K562 (cell line): ENCODE results near the gene RGPD6. TPM values are rescaled to one million over a fixed set of nuclear protein-coding genes. Genes with fewer than 3 reads are reported as not detected.
"Not testable (repeated sequence)": the region's sequence is repeated elsewhere in the genome, so short reads cannot be mapped to it uniquely, and the experiment has no call there.

ENCODE experiments used
- ATAC-seq: fragments of 200-7000 bp; cut with Tn5 transposase; 3 replicates; pipeline ENCODE4 v1.9.1; 2020; ENCODE audit warnings: moderate library complexity
- BruUV-seq: library from RNA; stranded (reverse); fragments of 400-500 nt; replicated peaks from 2 replicates; lab custom pipeline; 2021; lab: Mats Ljungman, UMichigan
- CTCF ChIA-PET: fragments of 300-600 bp; formaldehyde crosslinking; extraction: SDS; loops from one replicate; lab custom pipeline; 2021; ENCODE audit warnings: low intra/inter-chr PET ratio; lab: Yijun Ruan, JAX
- POLR2A ChIA-PET: fragments of 300-600, 350-650 bp; sonication (Branson Sonifier 250); formaldehyde crosslinking; extraction: SDS; loops from one replicate; lab custom pipeline; 2021; ENCODE audit warnings: antibody characterized with exemption, inconsistent platforms; lab: Yijun Ruan, JAX
- DNase-seq, 4 experiments: peaks; one replicate each; pipeline versions ENCODE4 v3.0.0 to v3.0.0-alpha.2; 2011 to 2018; ENCODE audit warnings: low spot score in 3 of 4, mixed read lengths in 3 of 4; ENCODE audit errors: extremely low read depth in 1 of 4
- FAIRE-seq: peaks from 2 replicates; lab custom pipeline; 2011; peaks lifted over from hg19 to GRCh38; lab: Jason Lieb, UNC
- H2AFZ ChIP-seq: 2 replicates; pipeline ENCODE4 v1.6.0; 2011; ENCODE audit warnings: low read depth, low read length, control low read depth, inconsistent platforms
- H3K27ac ChIP-seq: fragments of 200-600 bp; 3 replicates; pipeline ENCODE4 v1.8.0; 2011; ENCODE audit warnings: low read depth, mild to moderate bottlenecking, control low read depth, inconsistent platforms, low read length, moderate library complexity, mixed read lengths; ENCODE audit errors: extremely low read depth
- H3K27me3 ChIP-seq, 2 experiments: fragments of 300-600 bp in 1 of 2; 2 replicates in 1 of 2; 3 replicates in 1 of 2; pipeline versions ENCODE4 v1.6.0 to v1.8.0; 2011; ENCODE audit warnings: inconsistent platforms in 2 of 2, low read length in 2 of 2, mild to moderate bottlenecking in 1 of 2, mixed read lengths in 1 of 2, moderate library complexity in 1 of 2; ENCODE audit not compliant: control insufficient read depth in 2 of 2, insufficient read depth in 2 of 2
- H3K36me3 ChIP-seq: fragments of 300-600 bp; 3 replicates; pipeline ENCODE4 v1.8.0; 2011; ENCODE audit warnings: mild to moderate bottlenecking, low read length, inconsistent platforms; ENCODE audit not compliant: control insufficient read depth, insufficient read depth
- H3K4me1 ChIP-seq, 2 experiments: fragments of 200-600 bp in 1 of 2; replicated peaks in 1 of 2; 2 replicates in 1 of 2; 3 replicates in 1 of 2; pipeline versions ENCODE4 v1.5.1 to v1.8.0; 2011; ENCODE audit warnings: inconsistent platforms in 2 of 2, low read length in 2 of 2, mild to moderate bottlenecking in 1 of 2, mixed read lengths in 1 of 2, moderate library complexity in 1 of 2; ENCODE audit not compliant: control insufficient read depth in 2 of 2, insufficient read depth in 2 of 2
- H3K4me2 ChIP-seq: 2 replicates; pipeline ENCODE4 v1.6.1; 2011; ENCODE audit warnings: low read length, control low read depth, inconsistent platforms, mixed read lengths; ENCODE audit not compliant: insufficient read depth
- H3K4me3 ChIP-seq: fragments of 200-600 bp; sonication (generic), shearing (Covaris generic); 2 replicates; pipeline ENCODE4 v1.5.1; 2016; ENCODE audit warnings: control low read depth, inconsistent platforms
- H3K79me2 ChIP-seq: fragments of 200-600 bp; 3 replicates; pipeline ENCODE4 v1.8.0; 2011; ENCODE audit warnings: low read length, inconsistent platforms; ENCODE audit not compliant: control insufficient read depth, insufficient read depth
- H3K9ac ChIP-seq, 2 experiments: 2 replicates each; pipeline versions ENCODE4 v1.6.0 to v1.6.1; 2011; ENCODE audit warnings: low read depth in 2 of 2, low read length in 2 of 2, control low read depth in 1 of 2, inconsistent platforms in 1 of 2, mild to moderate bottlenecking in 1 of 2, mixed read lengths in 1 of 2; ENCODE audit not compliant: insufficient read depth in 1 of 2
- H3K9me1 ChIP-seq: one replicate; pipeline ENCODE4 v1.6.0; 2011; ENCODE audit warnings: inconsistent platforms, mild to moderate bottlenecking, low read length, moderate library complexity; ENCODE audit not compliant: control insufficient read depth, insufficient read depth
- H3K9me3 ChIP-seq: replicated peaks from 2 replicates; pipeline ENCODE4 v1.5.1; 2011; ENCODE audit warnings: low read depth, low read length, inconsistent platforms; ENCODE audit not compliant: control insufficient read depth, insufficient read depth
- H4K20me1 ChIP-seq: replicated peaks from 2 replicates; pipeline ENCODE4 v1.6.1; 2011; ENCODE audit warnings: low read length, inconsistent platforms, mixed read lengths; ENCODE audit not compliant: control insufficient read depth, insufficient read depth
- WGBS: fragments of 100-300 bp; shearing (Covaris generic); methylation state at CpG from one replicate; pipeline ENCODE4 v1.1.6; 2016; ENCODE audit warnings: low coverage, mixed read lengths; ENCODE audit not compliant: insufficient coverage; ENCODE audit errors: missing lambda C conversion rate; 5-methylcytosine and 5-hydroxymethylcytosine counted together
- in situ Hi-C: fragments of 300-500 bp; cut with MboI; formaldehyde crosslinking; loops from 4 replicates; pipeline ENCODE4 v1.15.0; 2018; ENCODE audit warnings: inconsistent platforms, mixed read lengths
- intact Hi-C: fragments of 100-400 bp; cut with micrococcal nuclease; formaldehyde crosslinking; loops from 2 replicates; pipeline ENCODE4 v1.14.2; 2022
- polyA plus RNA-seq, 8 experiments: library from polyadenylated mRNA; depleted of rRNA in 4 of 8; stranded (reverse) in 5 of 8; unstranded in 3 of 8; fragments of >200 nt; fragmentation: Nextera tagmentation in 2 of 8; fragmentation: Illumina TruSeq in 1 of 8; extraction: Ambion mirVana in 2 of 8; extraction: Trizol in 1 of 8; gene quantifications; 2 replicates each; pipeline versions ENCODE4 v1.2.1 to v1.2.3, GENCODE V29; 2011 to 2014; ENCODE audit warnings: inconsistent platforms in 1 of 8, missing spikeins in 1 of 8
- total RNA-seq, 7 experiments: library from RNA; depleted of rRNA in 6 of 7; stranded (reverse); fragments of >200 nt in 6 of 7; fragmentation: Illumina TruSeq in 2 of 7; extraction: Trizol in 2 of 7; gene quantifications; 2 replicates each; pipeline versions ENCODE4 v1.2.1 to v1.2.3, GENCODE V29; 2011 to 2021; ENCODE audit warnings: low replicate concordance in 1 of 7

The RGPD6 gene
- total and polyA plus RNA-seq, 9 of the 15 experiments (the other 6 are each of a cell fraction or from before 2014, with no cell fraction given): 0.15 to 2.2 (median 1.0) TPM

DNA sequence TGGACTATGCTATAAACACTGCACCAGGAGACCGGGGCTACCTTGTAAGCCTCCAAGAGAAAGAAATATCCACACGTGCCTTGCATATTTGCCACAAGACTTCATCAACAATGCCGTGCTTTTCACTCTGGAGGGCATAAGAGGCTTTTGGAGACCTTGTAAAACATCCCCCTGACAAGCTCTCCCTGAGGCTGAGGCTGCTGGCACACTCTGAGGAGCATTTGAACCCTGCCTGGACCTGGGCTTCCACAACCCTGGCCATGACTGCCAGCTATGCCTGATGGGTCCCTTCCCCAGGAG is 104.0 kb downstream of the RGPD6 start:
- H3K4me1 ChIP-seq, H3K36me3 ChIP-seq, H3K79me2 ChIP-seq, H2AFZ ChIP-seq, H3K9me1 ChIP-seq, H4K20me1 ChIP-seq, H3K27ac ChIP-seq, H3K9ac ChIP-seq, ATAC-seq, FAIRE-seq, in situ Hi-C loops, CTCF ChIA-PET, H3K9me3 ChIP-seq, H3K27me3 ChIP-seq, BruUV-seq, H3K4me3 ChIP-seq, POLR2A ChIA-PET, H3K4me2 ChIP-seq, DNase-seq, intact Hi-C loops: not testable (repeated sequence)
- WGBS: no CpG with 5 or more reads among the region's 3 CpGs

DNA sequence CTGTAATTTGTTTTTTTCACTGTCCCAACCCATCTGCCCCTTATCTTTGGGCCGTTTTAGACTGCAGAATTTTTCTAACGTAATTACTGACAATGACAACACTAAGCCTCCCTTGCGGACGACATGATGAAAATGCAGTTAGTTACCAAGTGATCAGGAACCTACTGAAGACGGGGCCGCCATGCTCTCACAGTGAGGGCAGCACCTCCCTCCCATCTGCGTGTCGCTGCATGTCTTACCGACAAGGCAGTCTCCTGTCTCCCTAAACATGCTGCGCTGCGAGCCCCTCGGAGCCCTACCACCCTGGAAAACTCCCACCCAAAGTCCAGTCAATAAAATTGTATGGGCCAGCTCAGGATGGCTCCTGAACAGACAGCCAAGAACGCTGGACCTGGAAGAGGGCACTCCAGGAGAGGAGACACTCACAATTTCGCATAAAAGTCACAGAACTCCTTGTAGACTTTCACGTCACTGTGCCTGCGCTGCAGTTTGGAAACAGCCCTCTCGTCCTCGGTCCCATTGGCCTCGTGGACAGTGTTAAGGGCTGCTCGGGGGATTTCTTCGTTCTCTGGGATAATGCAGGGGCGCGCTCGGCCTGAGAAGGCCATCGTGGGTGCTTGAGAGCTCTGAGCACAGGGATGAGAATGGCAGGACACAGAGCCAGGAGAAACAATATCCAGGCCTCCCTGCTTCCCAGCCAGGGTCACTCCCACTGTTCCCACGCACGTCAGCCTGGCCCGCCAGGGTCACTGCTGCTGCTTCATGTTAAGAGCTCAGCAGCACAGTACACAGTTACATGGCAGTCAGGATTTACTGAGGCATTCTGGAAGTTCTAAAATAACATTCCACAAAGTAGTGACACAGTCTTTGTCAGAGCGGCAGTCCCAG is 104.6 kb downstream of the RGPD6 start, which contains the start of gene LIMS4:
LIMS4 (minus strand) TSS at position 646 of the 888 bp plus-strand sequence; CDS start at position 608, 38 bp downstream.
- in situ Hi-C loops, H3K4me1 ChIP-seq, H2AFZ ChIP-seq, FAIRE-seq, H3K9ac ChIP-seq, BruUV-seq, H3K27ac ChIP-seq, H3K79me2 ChIP-seq, H3K36me3 ChIP-seq, CTCF ChIA-PET, H3K9me3 ChIP-seq, intact Hi-C loops, H3K9me1 ChIP-seq, H3K4me3 ChIP-seq, H3K4me2 ChIP-seq, POLR2A ChIA-PET, H4K20me1 ChIP-seq, H3K27me3 ChIP-seq, DNase-seq: not testable (repeated sequence)
- WGBS: no CpG with 5 or more reads among the region's 29 CpGs
- peak; percentile 82 for ATAC-seq

GRCh38 chr2:110468921-110469320 is 108.1 kb downstream of the RGPD6 start:
- H3K9me1 ChIP-seq, H4K20me1 ChIP-seq, H3K9me3 ChIP-seq, H2AFZ ChIP-seq, CTCF ChIA-PET, H3K36me3 ChIP-seq, BruUV-seq, H3K4me2 ChIP-seq, POLR2A ChIA-PET, DNase-seq, FAIRE-seq, H3K79me2 ChIP-seq, H3K9ac ChIP-seq, in situ Hi-C loops, H3K27me3 ChIP-seq, H3K4me3 ChIP-seq, H3K27ac ChIP-seq, H3K4me1 ChIP-seq, intact Hi-C loops, ATAC-seq: not testable (repeated sequence)
- WGBS: no CpG with 5 or more reads among the region's 7 CpGs

DNA sequence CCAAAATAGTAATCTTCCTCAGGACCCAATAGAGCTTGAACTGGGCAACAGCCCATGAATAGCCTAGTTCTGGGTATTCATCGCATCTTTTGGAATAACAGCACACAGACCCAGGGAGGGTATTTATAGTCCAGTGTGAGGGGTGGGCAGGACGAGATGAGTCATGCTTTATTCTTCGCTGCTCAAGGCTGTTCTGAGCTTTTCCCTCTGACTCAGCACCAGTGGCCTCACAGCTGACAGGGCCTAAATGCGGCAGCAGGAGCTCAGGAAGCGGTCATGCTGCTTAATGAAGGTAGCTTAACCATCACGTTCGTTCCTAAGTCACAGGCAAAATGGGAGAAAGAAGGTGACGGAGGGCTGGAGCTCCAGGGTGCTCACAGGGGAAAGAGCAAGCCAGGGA is 111.7 kb downstream of the RGPD6 start:
- in situ Hi-C loops, DNase-seq, H3K27me3 ChIP-seq, H3K9ac ChIP-seq, H3K4me2 ChIP-seq, H4K20me1 ChIP-seq, H3K4me3 ChIP-seq, BruUV-seq, H3K4me1 ChIP-seq, CTCF ChIA-PET, POLR2A ChIA-PET, intact Hi-C loops, H3K27ac ChIP-seq, H2AFZ ChIP-seq, H3K9me1 ChIP-seq, H3K36me3 ChIP-seq, H3K79me2 ChIP-seq, FAIRE-seq, H3K9me3 ChIP-seq: not testable (repeated sequence)
- no CpG with 5 or more reads among the region's 8 CpGs for WGBS
- peak; percentile 71 for ATAC-seq
